Measurements from ENCODE around the gene NRXN3.

NRXN3 gene

GRCh38 chr14:79405512-79405910 is 1235.3 kb downstream of the NRXN3 start:
- no peak for DNase-seq

GRCh38 chr14:79407572-79407971 is 1237.4 kb downstream of the NRXN3 start:
- DNase-seq = no peak

GRCh38 chr14:79408696-79409095 is 1238.5 kb downstream of the NRXN3 start:
- no peak for DNase-seq

GRCh38 chr14:79411403-79412174 is 1241.4 kb downstream of the NRXN3 start:
- DNase-seq = no peak

- no peak for DNase-seq
These were observed 1242.6 kb downstream of the NRXN3 start for GRCh38 chr14:79412822-79413221.

GRCh38 chr14:79413734-79414428 is 1243.7 kb downstream of the NRXN3 start:
- no peak for DNase-seq

GRCh38 chr14:79415726-79416125 is 1245.6 kb downstream of the NRXN3 start:
- no peak for DNase-seq

GRCh38 chr14:79417961-79418360 is 1247.8 kb downstream of the NRXN3 start:
- no peak for DNase-seq

GRCh38 chr14:79418649-79419415 is 1248.7 kb downstream of the NRXN3 start:
- no peak for DNase-seq

- DNase-seq = no peak
These were observed 1249.6 kb downstream of the NRXN3 start for GRCh38 chr14:79419571-79420327.

GRCh38 chr14:79420725-79421124 is 1250.6 kb downstream of the NRXN3 start:
- DNase-seq = no peak

- no peak for DNase-seq
These were observed 1251.6 kb downstream of the NRXN3 start for GRCh38 chr14:79421811-79422210.

GRCh38 chr14:79424462-79424861 is 1254.3 kb downstream of the NRXN3 start:
- DNase-seq = no peak

GRCh38 chr14:79426103-79426755 is 1256.1 kb downstream of the NRXN3 start:
- no peak for DNase-seq

- DNase-seq = no peak
These were observed 1262.5 kb downstream of the NRXN3 start for GRCh38 chr14:79432640-79433039.

- no peak for DNase-seq
These were observed 1266.2 kb downstream of the NRXN3 start for GRCh38 chr14:79436335-79436734.

- no peak for DNase-seq
These were observed 1267.8 kb downstream of the NRXN3 start for GRCh38 chr14:79437951-79438350.

GRCh38 chr14:79438696-79439342 is 1268.6 kb downstream of the NRXN3 start:
- no peak for DNase-seq

- DNase-seq = no peak
These were observed 1272.6 kb downstream of the NRXN3 start for GRCh38 chr14:79442786-79443185.

- no peak for DNase-seq
These were observed 1273.4 kb downstream of the NRXN3 start for GRCh38 chr14:79443602-79444001.

GRCh38 chr14:79448960-79449359 is 1278.8 kb downstream of the NRXN3 start:
- no peak for DNase-seq

- DNase-seq = no peak
These were observed 1281.4 kb downstream of the NRXN3 start for GRCh38 chr14:79451601-79452000.

Measured in NCI-H1436 treated with DMSO at 0.1 percent for 48 hours (cell line).